ENCODE data around the gene GFOD2. TPM values are rescaled to one million over a fixed set of nuclear protein-coding genes. Genes with fewer than 3 reads are reported as not detected.
A peak's percentile ranks its signal among the peaks of the same experiment; 100 is the strongest.

GFOD2 gene
- total and polyA plus RNA-seq, 2 of the 13 experiments (the other 11 are each of a cell fraction or from before 2014, with no cell fraction given) = 11.1 to 17.2 TPM

- TF ChIP-seq ZBTB26 (CRISPR knock-in tag; IDR thresholded peaks at IDR 0.05; ENCODE audit: borderline replicate concordance) (no peak), ZGPAT (CRISPR knock-in tag; IDR thresholded peaks at IDR 0.05) (peak; percentile 54), AGO1 (IDR thresholded peaks at IDR 0.05; ENCODE audit: low read depth, low read length, poor library complexity, severe bottlenecking) (peak; percentile 55), RXRA (CRISPR knock-in tag; IDR thresholded peaks at IDR 0.05) (peak; percentile 77; the same call in 1 of the 2 replicates), ZNF503 (CRISPR knock-in tag; IDR thresholded peaks at IDR 0.05) (0 out of 2 replicates have a peak, but pooled peaks have one; percentile 11), ZNF558 (CRISPR knock-in tag; IDR thresholded peaks at IDR 0.05; ENCODE audit: borderline replicate concordance) (peak; percentile 63; the same call in 1 of the 2 replicates), KLF6 (CRISPR knock-in tag; IDR thresholded peaks at IDR 0.05) (peak; percentile 57), NFE2L2 (IDR thresholded peaks at IDR 0.05; ENCODE audit: low read length) (no peak), FOSL2 (CRISPR knock-in tag; IDR thresholded peaks at IDR 0.05) (peak; percentile 18; the same call in 1 of the 2 replicates), PHF21A (CRISPR knock-in tag; IDR thresholded peaks at IDR 0.05) (no peak), ZFP36L1 (CRISPR knock-in tag; IDR thresholded peaks at IDR 0.05) (0 out of 2 replicates have a peak, but pooled peaks have one; percentile 23), ZNF253 (CRISPR knock-in tag; IDR thresholded peaks at IDR 0.05; ENCODE audit: borderline replicate concordance) (no peak), TP53 (CRISPR knock-in tag; conservative IDR thresholded peaks at IDR 0.05) (0 out of 2 replicates have a peak, but pooled peaks have one; percentile 45), KAT2B (IDR thresholded peaks at IDR 0.05; ENCODE audit: borderline replicate concordance, low read depth, low read length) (no peak), FOXO1 (CRISPR knock-in tag; IDR thresholded peaks at IDR 0.05) (peak; percentile 45), ZNF235 (CRISPR knock-in tag; IDR thresholded peaks at IDR 0.05; ENCODE audit: borderline replicate concordance) (peak; percentile 84; the same call in 1 of the 2 replicates), ZNF792 (CRISPR knock-in tag; IDR thresholded peaks at IDR 0.05) (peak; percentile 8; the same call in 1 of the 2 replicates), FOXM1 (CRISPR knock-in tag; IDR thresholded peaks at IDR 0.05) (0 out of 2 replicates have a peak, but pooled peaks have one; percentile 65), ETV6 (CRISPR knock-in tag; conservative IDR thresholded peaks at IDR 0.05) (peak; percentile 6; the same call in 1 of the 2 replicates), DRAP1 (CRISPR knock-in tag; IDR thresholded peaks at IDR 0.05) (peak; percentile 10; the same call in 1 of the 2 replicates), THAP7 (CRISPR knock-in tag; IDR thresholded peaks at IDR 0.05) (0 out of 2 replicates have a peak, but pooled peaks have one; percentile 31), RFX1 (IDR thresholded peaks at IDR 0.05) (peak; percentile 84), ZNF547 (CRISPR knock-in tag; IDR thresholded peaks at IDR 0.05) (0 out of 2 replicates have a peak, but pooled peaks have one; percentile 4), ESRRA (CRISPR knock-in tag; IDR thresholded peaks at IDR 0.05; ENCODE audit: low read depth) (no peak; the same call in 1 of the 2 replicates), CHD2 (IDR thresholded peaks at IDR 0.05; ENCODE audit: low read depth, low read length) (peak; percentile 72; the same call in 1 of the 2 replicates)
These were observed 52.3 kb downstream of the GFOD2 start, which contains the start of the genes C16orf86 and ENKD1 (continued) for GRCh38 chr16:67666559-67667452.
